GM20000 (cell line): ENCODE measurements around the gene MIA2.

Source experiments
- DNase-seq: peaks from one replicate; pipeline ENCODE4 v3.0.0; 2012; ENCODE audit warnings: low spot score
- CTCF ChIP-seq: IDR thresholded peaks from 2 replicates; pipeline ENCODE4 v1.5.1; 2012; ENCODE audit warnings: mild to moderate bottlenecking, control low read depth; ENCODE audit errors: extremely low read depth, missing control alignments

MIA2 gene

GRCh38 chr14:39393289-39393688 is 159.6 kb downstream of the MIA2 start:
- DNase-seq: no peak

GRCh38 chr14:39395555-39396254 is 162.0 kb downstream of the MIA2 start:
- no peak for DNase-seq
- TF ChIP-seq CTCF: no peak

More at GRCh38 chr14:39393289-39393688, 159.6 kb downstream of the MIA2 start:
- TF ChIP-seq CTCF: no peak

GRCh38 chr14:39396448-39396847 is 162.7 kb downstream of the MIA2 start:
- TF ChIP-seq CTCF: no peak

GRCh38 chr14:39398382-39398781 is 164.7 kb downstream of the MIA2 start:
- DNase-seq: no peak
- TF ChIP-seq CTCF: no peak

More at GRCh38 chr14:39396448-39396847, 162.7 kb downstream of the MIA2 start:
- DNase-seq: no peak

- TF ChIP-seq CTCF: no peak
Measured at GRCh38 chr14:39406560-39406959, 172.8 kb downstream of the MIA2 start.

GRCh38 chr14:39416072-39416471 is 182.4 kb downstream of the MIA2 start:
- no peak for DNase-seq
- no peak for TF ChIP-seq CTCF

More at GRCh38 chr14:39406560-39406959, 172.8 kb downstream of the MIA2 start:
- DNase-seq: no peak

GRCh38 chr14:39417014-39417413 is 183.3 kb downstream of the MIA2 start:
- no peak for DNase-seq
- no peak for TF ChIP-seq CTCF
